ENCODE measurements around the gene PPP3CA. TPM values are rescaled to one million over a fixed set of nuclear protein-coding genes. Genes with fewer than 3 reads are reported as not detected.

PPP3CA gene
- total and polyA plus RNA-seq, 2 of the 8 experiments (the other 6 are each of a cell fraction or from before 2014, with no cell fraction given), result 7.9 to 35.0 TPM

DNA sequence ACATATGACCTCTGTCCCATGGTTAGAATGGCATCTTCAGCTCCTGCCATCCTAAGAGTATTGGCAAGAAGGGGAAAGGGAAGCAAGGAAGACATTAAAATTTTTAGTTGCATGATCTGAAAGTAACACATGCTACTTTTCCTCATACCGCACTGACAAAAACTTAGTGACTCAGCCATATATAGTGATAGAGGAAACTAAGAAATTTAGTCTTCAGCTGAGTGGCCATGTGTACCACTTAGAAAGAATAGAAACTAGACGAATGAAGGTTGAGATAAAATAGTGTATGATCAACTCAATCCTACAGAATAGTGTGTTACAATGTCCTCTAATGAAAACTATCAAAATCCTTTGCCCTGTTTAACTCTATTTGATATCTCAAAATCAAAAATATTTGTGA lies 164.1 kb downstream of the PPP3CA start:
- no peak for DNase-seq (ENCODE audit: low read depth in 1 of 2, low spot score in 2 of 2)
- no peak overlapping the region for H2BK12ac ChIP-seq (ENCODE audit: low read depth, low read length)
- no peak overlapping the region for H3K23ac ChIP-seq (ENCODE audit: insufficient read length)
- FAIRE-seq, result no peak
- H3K4ac ChIP-seq (replicated peaks; ENCODE audit: insufficient read length, low read depth, low read length), result no peak overlapping the region
- H3K4me2 ChIP-seq (ENCODE audit: insufficient read depth in 1 of 2, low read depth in 2 of 2, low read length in 2 of 2), result no peak overlapping the region
- H3K14ac ChIP-seq (ENCODE audit: insufficient read length), result no peak overlapping the region
- ChIA-PET POLR2A (ENCODE audit: partially characterized antibody) (no interaction called here), CTCF (ENCODE audit: partially characterized antibody) (interaction anchor here (0.9 to 1.6 kb wide), 2 partner anchors 13 to 547 kb away, joined by 3 to 6 read pairs; no protein-coding TSS in a partner anchor)
- H4K5ac ChIP-seq (ENCODE audit: insufficient read length, low read depth, low read length), result no peak overlapping the region
- H2AK5ac ChIP-seq (ENCODE audit: low read depth, low read length), result no peak overlapping the region
- no peak overlapping the region for H2BK120ac ChIP-seq (replicated peaks; ENCODE audit: low read depth, low read length)
- no peak overlapping the region for H2BK5ac ChIP-seq (ENCODE audit: low read depth, low read length)
- H2BK20ac ChIP-seq (ENCODE audit: low read length), result no peak overlapping the region
- whole genome bisulfite sequencing, 2 experiments (ENCODE audit: extremely low coverage in 1 of 2, insufficient coverage in 1 of 2, insufficient read length in 1 of 2, insufficient replicate concordance in 2 of 2, low coverage in 1 of 2, low lambda C conversion rate in 2 of 2, missing lambda C conversion rate in 1 of 2), result 98% methylated on average over 2 of the region's 2 CpGs; no CpG with 5 or more reads in 1 of the 2 experiments
- no peaks in the 10 kb centered on the region for H3K27me3 ChIP-seq (replicated peaks in 1 of 4; ENCODE audit: control insufficient read depth in 3 of 4, extremely low read depth in 1 of 4, insufficient read depth in 3 of 4, low read length in 3 of 4)
- no peak overlapping the region for H3K4me3 ChIP-seq (ENCODE audit: extremely low read depth in 1 of 4, insufficient read depth in 2 of 4, low read depth in 3 of 4, low read length in 4 of 4)
- H4K8ac ChIP-seq (ENCODE audit: extremely low read depth, insufficient read depth, low read length), result no peak overlapping the region
- no peak overlapping the region for H3K9ac ChIP-seq (replicated peaks in 1 of 4; ENCODE audit: extremely low read depth in 1 of 4, low read depth in 3 of 4, low read length in 3 of 4)
- H3K79me1 ChIP-seq (ENCODE audit: low read depth, low read length), result no peaks in the 10 kb centered on the region
- peaks cover 0 to 3% (median 1%) of the 10 kb centered on the region in 4 experiments; a peak in 2 of 7 replicates for H3K4me1 ChIP-seq (replicated peaks in 1 of 4; ENCODE audit: control insufficient read depth in 3 of 4, insufficient read depth in 4 of 4, low read length in 3 of 4)
- H3K36me3 ChIP-seq (ENCODE audit: control insufficient read depth in 2 of 4, insufficient read depth in 4 of 4, low read length in 3 of 4), result peaks cover 0 to 10% (median 0%) of the 10 kb centered on the region in 4 experiments; a peak in 2 of 8 replicates
- H2AFZ ChIP-seq (ENCODE audit: low read length), result no peak overlapping the region
- no peak overlapping the region for H4K91ac ChIP-seq (replicated peaks; ENCODE audit: insufficient read length, low read length)
- peaks cover 4 to 11% of the 10 kb centered on the region in 2 experiments for H3K9me3 ChIP-seq (ENCODE audit: insufficient read depth in 2 of 2, low read depth in 1 of 2, low read length in 1 of 2)
- H2BK15ac ChIP-seq (ENCODE audit: low read length), result no peak overlapping the region
- no peaks in the 10 kb centered on the region for H4K20me1 ChIP-seq (replicated peaks in 1 of 2; ENCODE audit: control insufficient read depth in 1 of 2, insufficient read depth in 2 of 2, low read length in 2 of 2)
- H3K23me2 ChIP-seq (ENCODE audit: low read depth, low read length), result no peaks in the 10 kb centered on the region
- H3K79me2 ChIP-seq (ENCODE audit: control insufficient read depth in 1 of 2, insufficient read depth in 2 of 2, low read length in 2 of 2), result 0 out of 4 replicates have a peak, but pooled peaks cover 0 to 7% of the 10 kb centered on the region in 2 experiments
- H3K27ac ChIP-seq (ENCODE audit: low read depth, low read length), result no peak overlapping the region
- H3K56ac ChIP-seq (replicated peaks; ENCODE audit: insufficient read length, low read depth, low read length), result no peak overlapping the region
- H3K18ac ChIP-seq (ENCODE audit: extremely low read depth, low read length), result no peak overlapping the region
- TF ChIP-seq TBP (IDR thresholded peaks at IDR 0.05; ENCODE audit: low read depth, low read length) (no peak), MAFK (IDR thresholded peaks at IDR 0.05; ENCODE audit: low read depth, low read length) (no peak), SRF (IDR thresholded peaks at IDR 0.05; ENCODE audit: low read depth, low read length) (no peak)

Measured in H1 (cell line).